A549 (cell line): Measurements from ENCODE around the gene SUSD1. TPM values are rescaled to one million over a fixed set of nuclear protein-coding genes. Genes with fewer than 3 reads are reported as not detected.

ENCODE experiments used
- ATAC-seq, 2 experiments: fragments of 200-7000 bp in 1 of 2; fragments of >200 bp in 1 of 2; cut with Nextera tagmentation in 1 of 2; cut with Tn5 transposase in 1 of 2; 3 replicates each; pipeline versions ENCODE4 v1.8.0 to v1.9.1; 2018 to 2020; ENCODE audit warnings: mild to moderate bottlenecking in 1 of 2, moderate library complexity in 1 of 2
- CTCF ChIA-PET: fragments of 300-600 bp; sonication (Branson Sonifier 250); formaldehyde crosslinking; extraction: SDS; loops from one replicate; lab custom pipeline; 2021; ENCODE audit warnings: antibody characterized with exemption, inconsistent platforms; lab: Yijun Ruan, JAX
- POLR2A ChIA-PET: fragments of 350-600 bp; formaldehyde crosslinking; extraction: SDS; loops from one replicate; lab custom pipeline; 2021; ENCODE audit warnings: antibody characterized with exemption, inconsistent platforms; lab: Yijun Ruan, JAX
- DNase-seq, 2 experiments: peaks; one replicate each; pipeline versions ENCODE4 v3.0.0 to v3.0.0-alpha.2; 2011 to 2016; ENCODE audit warnings: low read depth in 1 of 2, low spot score in 1 of 2
- FAIRE-seq: peaks from 2 replicates; lab custom pipeline; 2011; peaks lifted over from hg19 to GRCh38; lab: Jason Lieb, UNC
- H3K27ac ChIP-seq, 2 experiments: fragments of >200 bp; sonication (Bioruptor Twin); formaldehyde crosslinking; 3 replicates each; pipeline ENCODE4 v1.5.1; 2016 to 2017
- H3K4me1 ChIP-seq: fragments of >200 bp; sonication (Bioruptor Twin); formaldehyde crosslinking; 3 replicates; pipeline ENCODE4 v1.6.1; 2016
- H3K4me2 ChIP-seq: fragments of >200 bp; sonication (Bioruptor Twin); formaldehyde crosslinking; 3 replicates; pipeline ENCODE4 v1.6.1; 2016
- H3K4me3 ChIP-seq: fragments of >200 bp; sonication (Bioruptor Twin); formaldehyde crosslinking; 3 replicates; pipeline ENCODE4 v1.5.1; 2016
- H3K9me3 ChIP-seq: fragments of >200 bp; sonication (Bioruptor Twin); formaldehyde crosslinking; 3 replicates; pipeline ENCODE4 v1.6.1; 2016
- BHLHE40 ChIP-seq: IDR thresholded peaks from 2 replicates; pipeline ENCODE4 v1.6.1; 2012; ENCODE audit warnings: low read depth, low read length, inconsistent platforms
- CBX2 ChIP-seq: fragments of 200-600 bp; sonication (generic); IDR thresholded peaks from 2 replicates; pipeline ENCODE4 v1.6.1; 2016; ENCODE audit warnings: low read depth, mild to moderate bottlenecking, borderline replicate concordance
- CHD2 ChIP-seq: fragments of 150-350 bp; IDR thresholded peaks from 2 replicates; pipeline ENCODE4 v1.6.1; 2014; ENCODE audit warnings: low read length; ENCODE audit not compliant: partially characterized antibody
- CTCF ChIP-seq: fragments of >200 bp; sonication (Bioruptor Twin); formaldehyde crosslinking; IDR thresholded peaks from 3 replicates; pipeline ENCODE4 v1.5.1; 2016
- E2F6 ChIP-seq: IDR thresholded peaks from 2 replicates; pipeline ENCODE4 v1.6.1; 2012; ENCODE audit warnings: low read depth, borderline replicate concordance
- EHMT2 ChIP-seq: fragments of 200-600 bp; sonication (generic); IDR thresholded peaks from 2 replicates; pipeline ENCODE4 v1.6.1; 2016; ENCODE audit warnings: antibody characterized with exemption, low read depth, mild to moderate bottlenecking, moderate library complexity
- ELK1 ChIP-seq: fragments of 150-350 bp; IDR thresholded peaks from 2 replicates; pipeline ENCODE4 v1.6.1; 2014; ENCODE audit warnings: low read depth, mild to moderate bottlenecking, low read length
- HOXA7 ChIP-seq: fragments of 250-450 bp; sonication (Bioruptor Pico); IDR thresholded peaks from 2 replicates; pipeline ENCODE4 v1.5.0; 2020; ENCODE audit warnings: mild to moderate bottlenecking, moderate library complexity
- JUN ChIP-seq, 2 experiments: fragments of >200 bp; sonication (Bioruptor Twin); formaldehyde crosslinking; IDR thresholded peaks; 2 replicates in 1 of 2; 3 replicates in 1 of 2; pipeline ENCODE4 v1.6.1; 2016 to 2017
- JUNB ChIP-seq: fragments of >200 bp; sonication (Bioruptor Twin); formaldehyde crosslinking; IDR thresholded peaks from 2 replicates; pipeline ENCODE4 v1.6.1; 2016
- MAFK ChIP-seq: fragments of 450-650 bp; IDR thresholded peaks from 2 replicates; pipeline ENCODE4 v1.6.1; 2014; ENCODE audit not compliant: partially characterized antibody
- MAZ ChIP-seq: fragments of 150-350 bp; IDR thresholded peaks from 2 replicates; pipeline ENCODE4 v1.6.1; 2014; ENCODE audit warnings: antibody characterized with exemption, low read depth, low read length, borderline replicate concordance
- RARB ChIP-seq: fragments of 250-450 bp; sonication (Bioruptor Pico); IDR thresholded peaks from 2 replicates; pipeline ENCODE4 v1.8.0; 2021; ENCODE audit warnings: mild to moderate bottlenecking, moderate library complexity
- ZNF302 ChIP-seq: fragments of 250-450 bp; sonication (Bioruptor Pico); IDR thresholded peaks from 2 replicates; pipeline ENCODE4 v1.9.0; 2021; ENCODE audit warnings: inconsistent platforms, mild to moderate bottlenecking, moderate library complexity
- WGBS: methylation state at CpG from one replicate; pipeline ENCODE4 v1.1.6; 2017; ENCODE audit errors: missing lambda C conversion rate; 5-methylcytosine and 5-hydroxymethylcytosine counted together
- polyA plus RNA-seq, 4 experiments: library from polyadenylated mRNA; depleted of rRNA in 3 of 4; stranded (reverse); fragments of >200 nt; fragmentation: RNase III in 1 of 4; extraction: RNeasy Plus Mini Kit Qiagen cat#74134 plus additional on column Dnase treatment in 1 of 4; gene quantifications; 2 replicates in 3 of 4; 3 replicates in 1 of 4; pipeline ENCODE4 v1.2.3, GENCODE V29; 2011 to 2017

The SUSD1 gene
- polyA plus RNA-seq, 2 of the 4 experiments (the other 2 are of a cell fraction) = 15.7 to 18.6 TPM

GRCh38 chr9:112034216-112034611 lies 140.9 kb downstream of the SUSD1 start:
- DNase-seq (no peak), ATAC-seq (no peak), FAIRE-seq (no peak)
- peak overlapping the region in 1 of 2 experiments; percentile 32; a peak in 1 of 6 replicates for H3K27ac ChIP-seq
- peaks cover 31% of the 10 kb centered on the region for H3K4me1 ChIP-seq
- no peak for TF ChIP-seq CHD2
- no peak for TF ChIP-seq JUNB
- TF ChIP-seq ZNF302 (CRISPR knock-in tag) = no peak
- TF ChIP-seq JUN (IDR thresholded peaks at IDR 0.05) = no peak
- no peak for TF ChIP-seq CBX2
- TF ChIP-seq HOXA7 = no peak
- no peak for TF ChIP-seq RARB (CRISPR knock-in tag)
- no peak for TF ChIP-seq ELK1
- 70% methylated on average over 2 of the region's 2 CpGs for WGBS
- CTCF ChIA-PET = interaction anchor here (1.0 to 4.9 kb wide), 7 partner anchors 13 to 63 kb away, joined by 3 to 19 read pairs (median 5); no protein-coding TSS in a partner anchor
- POLR2A ChIA-PET = interaction anchor here (0.5 kb wide), 1 partner anchor 15 kb away, joined by 4 read pairs; no protein-coding TSS in a partner anchor
- no peak overlapping the region for H3K4me2 ChIP-seq
- H3K4me3 ChIP-seq = no peak overlapping the region
- no peaks in the 10 kb centered on the region for H3K9me3 ChIP-seq

GRCh38 chr9:112033237-112034215 lies 141.6 kb downstream of the SUSD1 start:
- DNase-seq (no peak), ATAC-seq (no peak), FAIRE-seq (no peak)
- TF ChIP-seq CTCF = no peak
- TF ChIP-seq MAZ = no peak
- H3K9me3 ChIP-seq = no peaks in the 10 kb centered on the region
- WGBS = 83% methylated on average over 9 of the region's 9 CpGs
- H3K4me2 ChIP-seq = no peak overlapping the region
- H3K4me3 ChIP-seq = no peak overlapping the region
- ChIA-PET CTCF (interaction anchor here (1.3 to 4.9 kb wide), 5 partner anchors 12 to 64 kb away, joined by 3 to 19 read pairs (median 5); no protein-coding TSS in a partner anchor), POLR2A (no interaction called here)
- H3K27ac ChIP-seq = peak overlapping the region in 1 of 2 experiments; percentile 32; a peak in 2 of 6 replicates
- peaks cover 38% of the 10 kb centered on the region for H3K4me1 ChIP-seq

GRCh38 chr9:112032743-112033142 lies 142.4 kb downstream of the SUSD1 start:
- peaks cover 40% of the 10 kb centered on the region for H3K4me1 ChIP-seq
- CTCF ChIA-PET = interaction anchor here (1.9 to 4.9 kb wide), 2 partner anchors 11 to 43 kb away, joined by 7 to 19 read pairs; no protein-coding TSS in a partner anchor
- H3K4me2 ChIP-seq = no peak overlapping the region
- no peak overlapping the region for H3K4me3 ChIP-seq
- H3K9me3 ChIP-seq = no peaks in the 10 kb centered on the region
- H3K27ac ChIP-seq = no peak overlapping the region
- ATAC-seq = no peak
- 98% methylated on average over 1 of the region's 1 CpG for WGBS
- no peak for TF ChIP-seq EHMT2
- no peak for TF ChIP-seq MAFK
- TF ChIP-seq BHLHE40 = no peak
- TF ChIP-seq CBX2 = no peak
- no peak for TF ChIP-seq JUN (IDR thresholded peaks at IDR 0.05)
- no peak for TF ChIP-seq E2F6
- TF ChIP-seq, all 56 proteins: peak for 0
- DNase-seq (no peak), FAIRE-seq (no peak)
- POLR2A ChIA-PET = no interaction called here
